ENCODE results near the gene AADACL3. TPM values are rescaled to one million over a fixed set of nuclear protein-coding genes. Genes with fewer than 3 reads are reported as not detected.

The AADACL3 gene
- total RNA-seq, 1 donor from 2014 or later, result not detected

DNA sequence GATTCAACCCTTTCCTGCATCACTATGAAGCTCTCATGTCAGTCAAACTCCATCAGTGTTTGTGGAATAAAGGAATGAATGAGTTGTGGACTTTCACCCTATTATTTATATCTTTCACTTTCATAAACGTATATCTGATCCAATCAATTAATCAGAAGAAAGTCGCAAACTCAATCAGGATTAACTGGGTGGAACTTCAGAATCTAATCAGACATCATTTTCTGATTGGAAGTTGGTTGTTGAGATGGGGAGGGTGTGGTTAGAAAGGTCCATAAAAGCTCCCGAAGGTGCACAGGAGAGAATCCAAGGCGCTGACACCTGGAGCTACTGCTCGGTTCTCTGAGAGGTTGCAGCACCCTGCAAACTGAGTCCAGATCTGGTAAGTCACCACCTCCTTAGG lies 57.5 kb downstream of the AADACL3 start, which contains the start of gene PRAMEF12:
TSS of gene PRAMEF12 (plus strand) at position 301 of the 400 bp plus-strand sequence. CDS start 1,130 bp downstream, outside the sequence.
- no peak within 1 kb of the TSS for H3K4me3 ChIP-seq (ENCODE audit: low read depth, low read length)
- TF ChIP-seq, protein P1, sequence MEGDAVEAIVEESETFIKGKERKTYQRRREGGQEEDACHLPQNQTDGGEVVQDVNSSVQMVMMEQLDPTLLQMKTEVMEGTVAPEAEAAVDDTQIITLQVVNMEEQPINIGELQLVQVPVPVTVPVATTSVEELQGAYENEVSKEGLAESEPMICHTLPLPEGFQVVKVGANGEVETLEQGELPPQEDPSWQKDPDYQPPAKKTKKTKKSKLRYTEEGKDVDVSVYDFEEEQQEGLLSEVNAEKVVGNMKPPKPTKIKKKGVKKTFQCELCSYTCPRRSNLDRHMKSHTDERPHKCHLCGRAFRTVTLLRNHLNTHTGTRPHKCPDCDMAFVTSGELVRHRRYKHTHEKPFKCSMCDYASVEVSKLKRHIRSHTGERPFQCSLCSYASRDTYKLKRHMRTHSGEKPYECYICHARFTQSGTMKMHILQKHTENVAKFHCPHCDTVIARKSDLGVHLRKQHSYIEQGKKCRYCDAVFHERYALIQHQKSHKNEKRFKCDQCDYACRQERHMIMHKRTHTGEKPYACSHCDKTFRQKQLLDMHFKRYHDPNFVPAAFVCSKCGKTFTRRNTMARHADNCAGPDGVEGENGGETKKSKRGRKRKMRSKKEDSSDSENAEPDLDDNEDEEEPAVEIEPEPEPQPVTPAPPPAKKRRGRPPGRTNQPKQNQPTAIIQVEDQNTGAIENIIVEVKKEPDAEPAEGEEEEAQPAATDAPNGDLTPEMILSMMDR (conservative IDR thresholded peaks at IDR 0.05; ENCODE audit: low read depth, low read length), result no peak
- DNase-seq (ENCODE audit: low read depth), result no peak

DNA sequence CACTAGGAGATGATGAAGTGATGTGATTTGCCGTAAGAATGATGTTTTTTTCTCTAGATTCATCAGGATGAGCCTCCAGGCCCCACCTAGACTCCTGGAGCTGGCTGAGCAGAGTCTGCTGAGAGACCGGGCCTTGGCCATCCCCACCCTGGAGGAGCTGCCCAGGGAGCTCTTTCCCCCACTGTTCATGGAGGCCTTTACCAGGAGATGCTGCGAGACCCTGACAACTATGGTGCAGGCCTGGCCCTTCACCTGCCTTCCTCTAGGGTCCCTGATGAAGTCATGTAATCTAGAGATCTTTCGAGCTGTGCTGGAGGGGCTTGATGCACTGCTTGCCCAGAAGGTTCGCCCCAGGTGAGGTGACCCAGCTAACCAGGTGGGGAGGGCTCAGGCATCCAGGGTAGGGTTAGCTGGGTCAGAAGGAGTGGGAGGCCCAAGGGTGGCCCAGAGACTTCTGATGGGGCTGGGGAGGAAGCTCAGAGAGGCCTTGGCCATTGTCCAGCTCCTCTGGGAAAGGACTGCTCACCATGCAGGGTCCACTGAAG lies 59.0 kb downstream of the AADACL3 start:
- no peak for DNase-seq (ENCODE audit: low read depth)
- TF ChIP-seq, protein P1 (conservative IDR thresholded peaks at IDR 0.05; ENCODE audit: low read depth, low read length), result no peak
- H3K4me3 ChIP-seq (ENCODE audit: low read depth, low read length), result no peak overlapping the region

DNA sequence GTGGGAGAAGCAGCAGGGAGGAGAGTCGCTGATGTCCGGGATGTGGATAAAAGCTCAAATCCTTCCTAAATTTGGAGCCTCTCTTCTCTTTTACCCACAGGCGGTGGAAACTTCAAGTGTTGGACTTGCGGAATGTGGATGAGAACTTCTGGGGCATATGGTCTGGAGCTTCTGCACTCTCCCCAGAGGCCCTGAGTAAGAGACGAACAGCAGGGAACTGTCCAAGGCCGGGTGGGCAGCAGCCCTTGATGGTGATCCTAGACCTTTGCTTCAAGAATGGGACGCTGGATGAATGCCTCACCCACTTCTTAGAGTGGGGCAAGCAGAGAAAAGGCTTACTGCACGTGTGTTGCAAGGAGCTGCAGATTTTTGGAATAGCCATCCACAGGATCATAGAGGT lies 59.5 kb downstream of the AADACL3 start:
- TF ChIP-seq, protein P1 (conservative IDR thresholded peaks at IDR 0.05; ENCODE audit: low read depth, low read length), result no peak
- H3K4me3 ChIP-seq (ENCODE audit: low read depth, low read length), result no peak overlapping the region
- DNase-seq (ENCODE audit: low read depth), result no peak

DNA sequence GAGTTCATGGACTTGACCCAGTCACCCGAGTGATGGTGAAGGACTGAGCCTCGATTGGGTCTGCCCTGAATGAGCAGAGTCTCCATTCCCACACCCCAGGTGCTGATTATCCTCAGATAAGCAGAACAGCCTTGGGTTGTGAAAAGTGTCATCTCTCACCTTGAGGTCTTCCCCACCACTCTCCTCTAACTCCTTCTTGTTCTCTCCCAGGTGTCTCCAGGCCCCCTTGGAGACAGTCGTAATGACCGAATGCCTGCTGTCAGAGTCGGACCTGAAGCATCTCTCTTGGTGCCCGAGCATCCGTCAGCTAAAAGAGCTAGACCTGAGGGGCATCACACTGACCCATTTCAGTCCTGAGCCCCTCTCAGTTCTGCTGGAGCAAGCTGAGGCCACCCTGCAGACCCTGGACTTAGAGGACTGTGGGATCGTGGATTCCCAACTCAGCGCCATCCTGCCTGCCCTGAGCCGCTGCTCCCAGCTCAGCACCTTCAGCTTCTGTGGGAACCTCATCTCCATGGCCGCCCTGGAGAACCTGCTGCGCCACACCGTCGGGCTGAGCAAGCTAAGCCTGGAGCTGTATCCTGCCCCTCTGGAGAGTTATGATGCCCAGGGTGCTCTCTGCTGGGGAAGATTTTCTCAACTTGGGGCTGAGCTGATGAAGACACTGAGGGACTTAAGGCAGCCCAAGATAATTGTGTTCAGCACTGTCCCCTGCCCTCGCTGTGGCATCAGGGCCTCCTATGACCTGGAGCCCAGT lies 61.1 kb downstream of the AADACL3 start:
- no peak for DNase-seq (ENCODE audit: low read depth)
- no peak overlapping the region for H3K4me3 ChIP-seq (ENCODE audit: low read depth, low read length)
- TF ChIP-seq, protein P1 (conservative IDR thresholded peaks at IDR 0.05; ENCODE audit: low read depth, low read length), result no peak

Other genes starting within 250 kb of the AADACL3 start
- gene DHRS3, start 97.9 kb upstream of the AADACL3 start, total RNA-seq, result 52.7 and 60.5 TPM in 2 replicates
- not detected in 2 replicates for gene AADACL4, start 72.0 kb upstream of the AADACL3 start, total RNA-seq
- not detected in 2 replicates for gene CFAP107, start 30.1 kb downstream of the AADACL3 start, total RNA-seq
- not detected in 2 replicates for gene PRAMEF12, start 57.6 kb downstream of the AADACL3 start, total RNA-seq
- gene PRAMEF1, start 75.3 kb downstream of the AADACL3 start, total RNA-seq, result not detected in 2 replicates
- not detected in 2 replicates for gene PRAMEF11, start 115.3 kb downstream of the AADACL3 start, total RNA-seq
- not detected in 2 replicates for gene HNRNPCL1, start 132.6 kb downstream of the AADACL3 start, total RNA-seq
- not detected in 2 replicates for gene PRAMEF2, start 141.0 kb downstream of the AADACL3 start, total RNA-seq
- gene PRAMEF4, start 170.1 kb downstream of the AADACL3 start, total RNA-seq, result not detected in 2 replicates
- not detected in 2 replicates for gene PRAMEF10, start 182.2 kb downstream of the AADACL3 start, total RNA-seq
- gene PRAMEF7, start 200.5 kb downstream of the AADACL3 start, total RNA-seq, result not detected in 2 replicates
- gene PRAMEF6, start 231.5 kb downstream of the AADACL3 start, total RNA-seq, result not detected in 2 replicates